Measurements from ENCODE around the gene SFMBT2.

The SFMBT2 gene

GRCh38 chr10:7121154-7121797 is 289.6 kb downstream of the SFMBT2 start:
- peak; percentile 29 for DNase-seq

- DNase-seq = no peak
Measured at GRCh38 chr10:7119325-7120015, 291.4 kb downstream of the SFMBT2 start.

- DNase-seq = no peak
Measured at GRCh38 chr10:7117806-7118674, 292.8 kb downstream of the SFMBT2 start.

DNA sequence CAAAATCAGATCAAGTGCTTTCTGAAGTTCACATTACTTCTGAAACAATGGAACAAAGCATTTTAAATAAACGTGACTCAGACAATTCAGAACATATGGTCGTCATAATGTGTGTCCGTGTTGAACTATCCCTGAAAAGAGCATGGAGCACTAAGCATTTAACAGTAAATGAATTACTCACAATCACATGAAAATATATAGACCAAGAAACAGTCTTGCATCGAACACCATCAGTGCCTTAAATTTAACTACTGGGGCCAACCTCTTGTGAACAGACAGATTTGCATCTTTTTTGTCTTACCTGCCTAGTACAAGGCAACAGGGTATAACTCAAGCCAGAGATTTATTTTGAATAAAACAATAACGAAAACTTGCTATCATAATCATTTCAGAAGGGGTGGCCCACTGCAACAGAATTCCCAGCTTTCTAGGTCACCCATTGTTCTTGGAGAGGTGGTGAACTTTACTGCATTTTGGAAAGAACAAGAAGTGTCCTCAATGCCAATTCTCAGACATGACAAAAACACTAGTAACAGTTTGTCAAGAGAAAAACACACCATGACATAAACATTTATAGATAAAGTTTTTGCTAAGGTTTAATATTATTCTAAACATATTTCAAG is 293.5 kb downstream of the SFMBT2 start:
- DNase-seq = no peak

DNA sequence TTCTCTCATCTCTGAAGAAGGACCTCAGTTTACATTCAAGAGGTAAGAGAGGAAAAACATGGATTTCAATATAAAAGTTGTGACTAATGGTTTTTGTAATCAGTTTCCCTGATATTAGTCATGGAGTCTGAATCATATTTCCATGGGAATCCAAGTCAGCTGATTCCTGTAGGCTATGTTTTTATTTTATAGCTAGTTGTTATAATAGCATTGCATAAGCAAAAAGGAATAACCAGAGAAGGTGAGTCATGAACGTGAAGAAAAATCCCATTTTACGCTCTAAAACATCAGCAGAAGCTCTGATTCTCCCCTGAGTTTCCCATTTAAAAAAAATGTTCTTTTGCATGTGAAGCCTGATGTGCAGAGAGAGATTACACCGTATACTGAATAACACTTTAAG is 299.3 kb downstream of the SFMBT2 start:
- no peak for DNase-seq

DNA sequence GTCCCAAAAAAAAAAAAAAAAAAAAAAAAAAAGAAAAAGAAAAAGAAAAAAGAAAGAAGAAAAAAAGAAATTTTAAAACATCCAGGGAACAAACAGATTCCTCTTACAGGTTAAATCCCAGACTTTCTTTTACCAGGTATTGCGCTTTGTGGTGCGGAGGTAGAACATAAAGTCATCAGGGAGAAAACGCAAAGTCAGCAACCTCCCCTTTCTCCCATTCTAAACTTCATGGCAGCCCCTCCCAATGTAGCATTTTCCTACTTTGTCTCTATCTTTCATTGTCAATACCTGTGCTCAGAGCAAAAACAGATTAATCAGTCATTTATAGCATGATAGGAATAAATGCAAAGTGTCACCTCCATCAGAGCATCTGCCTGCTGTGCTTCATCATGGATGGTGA is 299.7 kb downstream of the SFMBT2 start:
- DNase-seq = no peak

Measured in KG1 (cell line).